OCI-LY3 (cell line): ENCODE measurements around the gene HCN2.

Source experiments
- H2AFZ ChIP-seq: fragments of 200-600, 300-600 bp; shearing (Covaris generic); 2 replicates; pipeline ENCODE4 v1.6.0; 2014; ENCODE audit warnings: antibody characterized with exemption, low read depth, low read length
- H3K27ac ChIP-seq: fragments of 200-600, 300-600 bp; sonication (generic); 2 replicates; pipeline ENCODE4 v1.5.1; 2014; ENCODE audit warnings: mild to moderate bottlenecking, low read length, moderate library complexity, mixed read lengths
- H3K27me3 ChIP-seq: fragments of 200-600, 300-600 bp; sonication (generic); 2 replicates; pipeline ENCODE4 v1.6.1; 2014; ENCODE audit warnings: low read depth, low read length, mixed read lengths
- H3K36me3 ChIP-seq: fragments of 200-600, 300-600 bp; sonication (generic); replicated peaks from 2 replicates; pipeline ENCODE3; 2014; ENCODE audit warnings: low read depth, low read length, mixed read lengths
- H3K4me1 ChIP-seq: fragments of 300-600, 200-600 bp; sonication (generic); 2 replicates; pipeline ENCODE4 v1.6.1; 2014; ENCODE audit warnings: low read length, mixed read lengths
- H3K4me2 ChIP-seq: fragments of 200-600, 300-600 bp; sonication (generic); 2 replicates; pipeline ENCODE4 v1.6.1; 2014; ENCODE audit warnings: low read length, mixed read lengths
- H3K4me3 ChIP-seq: fragments of 300-600, 200-600 bp; sonication (generic); 2 replicates; pipeline ENCODE4 v1.5.1; 2014; ENCODE audit warnings: antibody characterized with exemption, mild to moderate bottlenecking, low read length, moderate library complexity
- H3K79me2 ChIP-seq: fragments of 300-600, 200-600 bp; shearing (Covaris generic); 2 replicates; pipeline ENCODE4 v1.6.1; 2014; ENCODE audit warnings: mild to moderate bottlenecking, low read length, mixed read lengths
- H3K9ac ChIP-seq: fragments of 300-600, 200-600 bp; shearing (Covaris generic); 2 replicates; pipeline ENCODE4 v1.6.0; 2014; ENCODE audit warnings: mild to moderate bottlenecking, low read length, moderate library complexity
- H3K9me3 ChIP-seq: fragments of 200-600, 300-600 bp; shearing (Covaris generic); 2 replicates; pipeline ENCODE4 v1.6.1; 2014; ENCODE audit warnings: low read length, mixed read lengths; ENCODE audit not compliant: insufficient read depth
- H4K20me1 ChIP-seq: fragments of 200-600, 300-600 bp; sonication (generic); 2 replicates; pipeline ENCODE4 v1.6.1; 2016; ENCODE audit warnings: low read length, mixed read lengths; ENCODE audit not compliant: insufficient read depth
- EZH2phosphoT487 ChIP-seq: fragments of 200-600 bp; shearing (Covaris generic); IDR thresholded peaks from 2 replicates; pipeline ENCODE4 v1.6.1; 2018; ENCODE audit warnings: antibody characterized with exemption, mixed run types, low read depth
- TF ChIP-seq, protein P1 (sequence below): fragments of 200-600, 300-600 bp; sonication (generic); IDR thresholded peaks from 2 replicates; pipeline ENCODE4 v1.5.1; 2014; ENCODE audit warnings: antibody characterized with exemption, low read length, low read depth

Gene HCN2

DNA sequence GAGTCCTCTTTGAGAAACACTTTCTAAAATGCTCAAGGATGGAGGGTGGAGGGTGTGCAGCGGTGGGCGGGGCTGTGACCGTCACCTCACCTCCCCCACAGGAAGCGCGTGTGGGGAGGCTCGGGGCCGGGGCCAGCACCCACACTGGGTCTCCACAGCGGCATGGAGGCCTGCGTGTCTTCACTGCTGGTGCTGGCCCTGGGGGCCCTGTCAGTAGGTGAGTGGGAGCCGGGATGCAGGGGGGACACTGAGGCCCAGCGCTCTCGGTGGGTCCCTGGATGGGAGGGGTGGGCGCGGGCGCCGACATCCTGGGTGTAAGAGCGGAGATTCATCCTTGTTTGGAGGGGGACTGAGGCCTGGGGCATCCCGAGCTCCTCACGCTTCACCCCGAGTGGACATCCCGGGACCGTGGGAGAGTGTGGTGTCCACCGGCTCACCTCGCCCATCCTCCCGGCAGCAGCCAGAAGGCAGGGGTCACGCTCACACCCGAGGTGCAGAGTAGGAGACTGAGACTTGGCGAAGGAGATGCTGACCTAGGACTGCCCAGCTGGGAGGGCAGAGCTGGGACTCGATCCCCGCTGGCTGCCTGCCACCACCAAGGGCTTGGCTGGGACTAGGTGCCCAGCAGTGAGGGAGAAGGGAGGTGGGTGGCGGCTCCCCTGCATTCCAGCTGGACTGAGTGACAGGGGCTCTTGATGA is 45.6 kb upstream of the HCN2 start, which contains the start of gene GZMM:
Gene GZMM, plus strand, starts transcription at position 144 of the 699 bp plus-strand sequence. Its CDS starts 19 bp downstream, at position 163.
- H3K79me2 ChIP-seq: no peaks in the 10 kb centered on the region
- no peaks in the 10 kb centered on the region for H3K9me3 ChIP-seq
- H3K9ac ChIP-seq: no peak within 1 kb of the TSS
- H3K4me3 ChIP-seq: no peak within 1 kb of the TSS
- H3K4me1 ChIP-seq: no peaks in the 10 kb centered on the region
- H3K27me3 ChIP-seq: no peaks in the 10 kb centered on the region
- no peak within 1 kb of the TSS for H3K4me2 ChIP-seq
- H4K20me1 ChIP-seq: no peaks in the 10 kb centered on the region
- H2AFZ ChIP-seq: no peak within 1 kb of the TSS
- H3K36me3 ChIP-seq: peaks cover 5% of the 10 kb centered on the region
- no peak for TF ChIP-seq EZH2phosphoT487
- TF ChIP-seq, protein P1, sequence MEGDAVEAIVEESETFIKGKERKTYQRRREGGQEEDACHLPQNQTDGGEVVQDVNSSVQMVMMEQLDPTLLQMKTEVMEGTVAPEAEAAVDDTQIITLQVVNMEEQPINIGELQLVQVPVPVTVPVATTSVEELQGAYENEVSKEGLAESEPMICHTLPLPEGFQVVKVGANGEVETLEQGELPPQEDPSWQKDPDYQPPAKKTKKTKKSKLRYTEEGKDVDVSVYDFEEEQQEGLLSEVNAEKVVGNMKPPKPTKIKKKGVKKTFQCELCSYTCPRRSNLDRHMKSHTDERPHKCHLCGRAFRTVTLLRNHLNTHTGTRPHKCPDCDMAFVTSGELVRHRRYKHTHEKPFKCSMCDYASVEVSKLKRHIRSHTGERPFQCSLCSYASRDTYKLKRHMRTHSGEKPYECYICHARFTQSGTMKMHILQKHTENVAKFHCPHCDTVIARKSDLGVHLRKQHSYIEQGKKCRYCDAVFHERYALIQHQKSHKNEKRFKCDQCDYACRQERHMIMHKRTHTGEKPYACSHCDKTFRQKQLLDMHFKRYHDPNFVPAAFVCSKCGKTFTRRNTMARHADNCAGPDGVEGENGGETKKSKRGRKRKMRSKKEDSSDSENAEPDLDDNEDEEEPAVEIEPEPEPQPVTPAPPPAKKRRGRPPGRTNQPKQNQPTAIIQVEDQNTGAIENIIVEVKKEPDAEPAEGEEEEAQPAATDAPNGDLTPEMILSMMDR: no peak
- H3K27ac ChIP-seq: no peak within 1 kb of the TSS

DNA sequence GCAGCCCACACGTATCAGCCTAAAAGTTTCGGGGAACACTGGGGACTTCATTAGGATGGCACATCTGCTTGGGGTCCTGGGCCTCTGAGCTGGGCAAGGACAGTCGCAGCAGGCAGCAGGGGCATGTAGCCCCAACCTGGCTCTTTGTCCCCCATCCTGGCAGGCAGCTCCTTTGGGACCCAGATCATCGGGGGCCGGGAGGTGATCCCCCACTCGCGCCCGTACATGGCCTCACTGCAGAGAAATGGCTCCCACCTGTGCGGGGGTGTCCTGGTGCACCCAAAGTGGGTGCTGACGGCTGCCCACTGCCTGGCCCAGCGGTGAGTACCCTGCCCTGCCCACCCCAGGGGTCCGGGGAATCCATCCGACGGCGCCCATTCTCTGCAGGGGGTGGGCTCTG is 42.6 kb upstream of the HCN2 start:
- Histone ChIP-seq H3K4me1 (no peaks in the 10 kb centered on the region), H3K4me3 (no peak overlapping the region), H4K20me1 (no peaks in the 10 kb centered on the region), H3K27me3 (no peaks in the 10 kb centered on the region), H3K9me3 (no peaks in the 10 kb centered on the region), H2AFZ (no peak overlapping the region), H3K27ac (no peak overlapping the region), H3K4me2 (no peak overlapping the region), H3K79me2 (no peaks in the 10 kb centered on the region), H3K9ac (no peak overlapping the region), H3K36me3 (no peaks in the 10 kb centered on the region)
- TF ChIP-seq, protein P1: no peak
- no peak for TF ChIP-seq EZH2phosphoT487

DNA sequence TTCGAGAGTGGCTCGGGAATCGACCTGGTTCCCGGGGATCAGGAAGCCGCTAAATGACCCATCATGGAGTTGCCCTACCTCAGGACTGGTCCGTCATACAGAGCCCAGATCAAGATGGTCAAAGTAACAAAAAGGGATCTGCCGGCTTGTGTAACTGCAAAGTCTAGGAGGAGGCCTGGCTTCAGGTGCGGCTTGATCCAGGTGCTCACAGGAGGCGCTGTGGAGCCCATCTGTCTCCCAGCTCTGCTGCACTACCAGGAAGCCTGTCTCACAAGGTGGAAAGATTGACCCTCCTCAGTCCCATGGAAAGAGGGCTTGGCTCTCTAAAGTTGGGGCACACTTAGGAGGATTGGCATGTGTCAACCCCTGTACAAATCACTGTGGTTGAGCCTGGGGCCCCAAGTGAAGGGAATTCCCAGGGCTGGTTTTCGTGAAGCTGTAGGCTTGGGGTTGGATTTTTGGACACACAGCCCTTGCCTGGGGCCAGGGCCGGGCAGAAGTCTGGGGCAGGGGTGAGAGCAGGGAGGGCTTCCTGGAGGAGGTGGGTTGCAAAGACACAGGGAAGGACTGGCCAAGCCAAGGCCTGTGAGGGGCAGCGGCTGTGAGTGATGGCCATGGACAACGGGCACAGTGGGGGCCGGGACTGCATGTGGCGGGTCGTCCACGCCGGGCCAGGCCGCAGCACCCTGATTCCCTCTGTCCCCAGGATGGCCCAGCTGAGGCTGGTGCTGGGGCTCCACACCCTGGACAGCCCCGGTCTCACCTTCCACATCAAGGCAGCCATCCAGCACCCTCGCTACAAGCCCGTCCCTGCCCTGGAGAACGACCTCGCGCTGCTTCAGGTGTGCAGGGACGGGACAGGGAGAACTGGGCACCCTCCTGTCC is 41.6 kb upstream of the HCN2 start:
- no peak for TF ChIP-seq EZH2phosphoT487
- TF ChIP-seq, protein P1: no peak
- H3K4me1 ChIP-seq: no peaks in the 10 kb centered on the region
- no peaks in the 10 kb centered on the region for H3K79me2 ChIP-seq
- H3K27ac ChIP-seq: no peak overlapping the region
- H3K4me3 ChIP-seq: no peak overlapping the region
- H4K20me1 ChIP-seq: no peaks in the 10 kb centered on the region
- H3K9me3 ChIP-seq: no peaks in the 10 kb centered on the region
- no peak overlapping the region for H2AFZ ChIP-seq
- H3K27me3 ChIP-seq: no peaks in the 10 kb centered on the region
- no peak overlapping the region for H3K9ac ChIP-seq
- no peak overlapping the region for H3K4me2 ChIP-seq
- H3K36me3 ChIP-seq: no peaks in the 10 kb centered on the region
